SU-DHL-6 (cell line): ENCODE measurements around the gene RSPH3.
A peak's percentile ranks its signal among the peaks of the same experiment; 100 is the strongest.

ENCODE experiments used
- H2AFZ ChIP-seq: fragments of 200-600 bp; sonication (generic); 2 replicates; pipeline ENCODE4 v1.6.1; 2014; ENCODE audit warnings: low read depth, mild to moderate bottlenecking, moderate library complexity, mixed read lengths, antibody characterized with exemption, low read length; ENCODE audit not compliant: severe bottlenecking
- H3F3A ChIP-seq: fragments of 200-600 bp; shearing (Covaris generic); 2 replicates; pipeline ENCODE4 v1.6.0; 2016; ENCODE audit warnings: antibody characterized with exemption, mild to moderate bottlenecking; ENCODE audit not compliant: insufficient read depth
- H3K27ac ChIP-seq: fragments of 200-600 bp; sonication (generic); 2 replicates; pipeline ENCODE4 v1.5.1; 2016; ENCODE audit warnings: low read depth, mild to moderate bottlenecking, low read length, moderate library complexity, mixed read lengths
- H3K27me3 ChIP-seq: fragments of 200-600 bp; sonication (generic), shearing (Covaris generic); 2 replicates; pipeline ENCODE4 v1.6.0; 2014; ENCODE audit warnings: mild to moderate bottlenecking, low read length
- H3K36me3 ChIP-seq: fragments of 200-600 bp; sonication (generic); 2 replicates; pipeline ENCODE4 v1.6.1; 2014; ENCODE audit warnings: mild to moderate bottlenecking, low read length, mixed read lengths
- H3K4me2 ChIP-seq: fragments of 300-600, 200-600 bp; shearing (Covaris generic), sonication (generic); 2 replicates; pipeline ENCODE4 v1.6.0; 2014; ENCODE audit warnings: low read length, low read depth, mild to moderate bottlenecking; ENCODE audit not compliant: poor library complexity, severe bottlenecking
- H3K4me3 ChIP-seq: fragments of 200-600 bp; sonication (generic); 2 replicates; pipeline ENCODE4 v1.5.1; 2014; ENCODE audit warnings: antibody characterized with exemption, low read length, mild to moderate bottlenecking, mixed read lengths; ENCODE audit not compliant: insufficient read depth, poor library complexity, severe bottlenecking
- H3K79me2 ChIP-seq: fragments of 200-600 bp; sonication (generic); 2 replicates; pipeline ENCODE4 v1.6.1; 2014; ENCODE audit warnings: mild to moderate bottlenecking, low read length, moderate library complexity; ENCODE audit not compliant: insufficient read depth
- H3K9ac ChIP-seq: fragments of 200-600 bp; sonication (generic); 2 replicates; pipeline ENCODE4 v1.7.0; 2014; ENCODE audit warnings: mild to moderate bottlenecking, low read length
- H3K9me2 ChIP-seq: fragments of 200-600 bp; sonication (generic); replicated peaks from 2 replicates; pipeline ENCODE4 v1.6.1; 2014; ENCODE audit warnings: low read length; ENCODE audit not compliant: insufficient read depth
- H3K9me3 ChIP-seq: fragments of 200-600 bp; sonication (generic); 2 replicates; pipeline ENCODE4 v1.6.1; 2014; ENCODE audit warnings: low read length, mixed read lengths; ENCODE audit not compliant: insufficient read depth
- H4K20me1 ChIP-seq: fragments of 200-600 bp; sonication (generic); 2 replicates; pipeline ENCODE4 v1.6.1; 2014; ENCODE audit warnings: low read depth, mild to moderate bottlenecking, antibody characterized with exemption, low read length, moderate library complexity, mixed read lengths
- CTCF ChIP-seq: fragments of 200-600 bp; sonication (generic); IDR thresholded peaks from one replicate; pipeline ENCODE4 v1.5.1; 2017; ENCODE audit warnings: antibody characterized with exemption, mild to moderate bottlenecking, low read length, moderate library complexity; ENCODE audit not compliant: insufficient read depth, poor library complexity, severe bottlenecking
- EZH2phosphoT487 ChIP-seq: fragments of 200-600 bp; sonication (generic), shearing (Covaris generic); conservative IDR thresholded peaks from 2 replicates; pipeline ENCODE4 v1.6.1; 2018; ENCODE audit warnings: mild to moderate bottlenecking, antibody characterized with exemption, low read length, moderate library complexity, mixed read lengths

The RSPH3 gene

GRCh38 chr6:158972241-158973233, 27.5 kb downstream of the RSPH3 start:
- H3K9me3 ChIP-seq, result peaks cover 14% of the 10 kb centered on the region; the same call in 1 of the 2 replicates
- no peak overlapping the region for H2AFZ ChIP-seq
- no peaks in the 10 kb centered on the region for H3K9me2 ChIP-seq
- TF ChIP-seq CTCF, result peak; percentile 34
- no peak for TF ChIP-seq EZH2phosphoT487
- H3K27ac ChIP-seq, result no peak overlapping the region
- H4K20me1 ChIP-seq, result no peaks in the 10 kb centered on the region
- no peak overlapping the region for H3K4me2 ChIP-seq
- no peak overlapping the region for H3K9ac ChIP-seq
- H3F3A ChIP-seq, result no peaks in the 10 kb centered on the region
- H3K4me3 ChIP-seq, result no peak overlapping the region
- no peaks in the 10 kb centered on the region for H3K79me2 ChIP-seq
- no peaks in the 10 kb centered on the region for H3K27me3 ChIP-seq
- H3K36me3 ChIP-seq, result peaks cover 15% of the 10 kb centered on the region

- Histone ChIP-seq H3F3A (no peaks in the 10 kb centered on the region), H3K79me2 (no peaks in the 10 kb centered on the region), H3K9me3 (peaks cover 14% of the 10 kb centered on the region; the same call in 1 of the 2 replicates)
Measured at GRCh38 chr6:158970640-158971275, 29.2 kb downstream of the RSPH3 start.

GRCh38 chr6:158969148-158969547, 30.9 kb downstream of the RSPH3 start:
- no peaks in the 10 kb centered on the region for H3K27me3 ChIP-seq
- no peaks in the 10 kb centered on the region for H3F3A ChIP-seq
- no peaks in the 10 kb centered on the region for H4K20me1 ChIP-seq
- TF ChIP-seq EZH2phosphoT487, result no peak
- TF ChIP-seq CTCF, result no peak
- H3K4me3 ChIP-seq, result no peak overlapping the region
- peaks cover 14% of the 10 kb centered on the region; the same call in 1 of the 2 replicates for H3K9me3 ChIP-seq
- no peak overlapping the region for H3K27ac ChIP-seq
- no peaks in the 10 kb centered on the region for H3K79me2 ChIP-seq
- H3K9me2 ChIP-seq, result no peaks in the 10 kb centered on the region
- no peak overlapping the region for H3K4me2 ChIP-seq
- no peak overlapping the region for H2AFZ ChIP-seq
- peaks cover 16% of the 10 kb centered on the region for H3K36me3 ChIP-seq
- no peak overlapping the region for H3K9ac ChIP-seq

More at GRCh38 chr6:158970640-158971275, 29.2 kb downstream of the RSPH3 start:
- no peak overlapping the region for H2AFZ ChIP-seq
- H3K27me3 ChIP-seq, result no peaks in the 10 kb centered on the region
- H3K4me2 ChIP-seq, result no peak overlapping the region
- no peak overlapping the region for H3K9ac ChIP-seq
- H3K4me3 ChIP-seq, result no peak overlapping the region
- no peaks in the 10 kb centered on the region for H4K20me1 ChIP-seq
- no peaks in the 10 kb centered on the region for H3K9me2 ChIP-seq
- H3K36me3 ChIP-seq, result peaks cover 16% of the 10 kb centered on the region
- TF ChIP-seq EZH2phosphoT487 (no peak), CTCF (no peak)
- no peak overlapping the region for H3K27ac ChIP-seq
